Stomach (tissue), 9 donors: Measurements from ENCODE around the gene PLD3. TPM values are rescaled to one million over a fixed set of nuclear protein-coding genes. Genes with fewer than 3 reads are reported as not detected.

Experiments used
- DNase-seq, 2 donors: peaks; one replicate each; pipeline versions ENCODE4 v3.0.0 to v3.0.0-alpha.2; 2013 to 2019
- H3K27ac ChIP-seq, 5 donors: fragments of 200-600 bp in 4 of 5; sonication (generic) in 4 of 5; one replicate each; pipeline ENCODE4 v1.5.1; 2013 to 2019; ENCODE audit warnings: mild to moderate bottlenecking in 1 of 5, moderate library complexity in 1 of 5
- H3K27me3 ChIP-seq, 3 donors: fragments of 200-600 bp; sonication (generic); one replicate each; pipeline ENCODE4 v1.5.1; 2017 to 2019; ENCODE audit warnings: mixed run types in 1 of 3
- H3K36me3 ChIP-seq, 4 donors: fragments of 200-600 bp; sonication (generic); 1 replicate in 3 of 4; 2 replicates in 1 of 4; pipeline ENCODE4 v1.5.1; 2016 to 2019
- H3K4me1 ChIP-seq, 4 donors: fragments of 200-600 bp; sonication (generic); one replicate each; pipeline ENCODE4 v1.5.1; 2016 to 2019
- H3K4me3 ChIP-seq, 4 donors: fragments of 200-600 bp; sonication (generic) in 3 of 4; one replicate each; pipeline ENCODE4 v1.5.1; 2016 to 2019; ENCODE audit warnings: mild to moderate bottlenecking in 1 of 4
- H3K9me3 ChIP-seq, 4 donors: fragments of 200-600 bp; sonication (generic); one replicate each; pipeline ENCODE4 v1.5.1; 2016 to 2019
- EP300 ChIP-seq: sonication (generic); formaldehyde crosslinking; IDR thresholded peaks from one replicate; pipeline ENCODE4 v1.6.1; 2017; ENCODE audit warnings: antibody characterized with exemption
- POLR2A ChIP-seq, 4 donors: fragments of 450-650 bp; IDR thresholded peaks; one replicate each; pipeline ENCODE4 v1.6.1; 2016; ENCODE audit warnings: antibody characterized with exemption in 4 of 4, control low read depth in 2 of 4, mild to moderate bottlenecking in 1 of 4, moderate library complexity in 1 of 4
- POLR2AphosphoS5 ChIP-seq, 3 donors: sonication (generic); formaldehyde crosslinking; IDR thresholded peaks; one replicate each; pipeline ENCODE4 v1.6.1; 2016; ENCODE audit warnings: antibody characterized with exemption in 3 of 3
- WGBS, 5 donors: extraction: QIAGEN DNeasy Blood & Tissue Kit in 3 of 5; methylation state at CpG; one replicate each; pipeline versions ENCODE4 v1.1.5 to v1.1.7; 2013 to 2018; 5-methylcytosine and 5-hydroxymethylcytosine counted together
- intact Hi-C: fragments of 100-400 bp; cut with DNase I; formaldehyde crosslinking; loops from one replicate; pipeline ENCODE4 v1.15.1; 2023; ENCODE audit warnings: low total_unique reads
- polyA plus RNA-seq, 3 donors: library from polyadenylated mRNA; stranded (reverse); fragments of 200-250 nt; gene quantifications; one replicate each; pipeline ENCODE4 v1.2.3, GENCODE V29; 2013
- total RNA-seq, 5 donors: library from RNA; depleted of rRNA; stranded (reverse); fragments of >200 nt; gene quantifications; one replicate each; pipeline versions ENCODE4 v1.1.0 to v1.2.3, GENCODE V29; 2014 to 2016
- TF ChIP-seq, protein P1 (sequence below), 7 experiments: fragments of 450-650 bp in 4 of 7; fragments of 200-600 bp in 3 of 7; sonication (generic) in 3 of 7; IDR thresholded peaks; one replicate each; pipeline ENCODE4 v1.5.1; 2016 to 2019; ENCODE audit warnings: antibody characterized with exemption in 7 of 7, control low read depth in 2 of 7, mild to moderate bottlenecking in 1 of 7
- donor health status: healthy with polysubstance abuse.
- donor health status: Bipolar disorder and iron deficiency.
- donor health status: healthy.

Gene PLD3
- total and polyA plus RNA-seq, 8 donors: 58.8 to 273 (median 145) TPM

DNA sequence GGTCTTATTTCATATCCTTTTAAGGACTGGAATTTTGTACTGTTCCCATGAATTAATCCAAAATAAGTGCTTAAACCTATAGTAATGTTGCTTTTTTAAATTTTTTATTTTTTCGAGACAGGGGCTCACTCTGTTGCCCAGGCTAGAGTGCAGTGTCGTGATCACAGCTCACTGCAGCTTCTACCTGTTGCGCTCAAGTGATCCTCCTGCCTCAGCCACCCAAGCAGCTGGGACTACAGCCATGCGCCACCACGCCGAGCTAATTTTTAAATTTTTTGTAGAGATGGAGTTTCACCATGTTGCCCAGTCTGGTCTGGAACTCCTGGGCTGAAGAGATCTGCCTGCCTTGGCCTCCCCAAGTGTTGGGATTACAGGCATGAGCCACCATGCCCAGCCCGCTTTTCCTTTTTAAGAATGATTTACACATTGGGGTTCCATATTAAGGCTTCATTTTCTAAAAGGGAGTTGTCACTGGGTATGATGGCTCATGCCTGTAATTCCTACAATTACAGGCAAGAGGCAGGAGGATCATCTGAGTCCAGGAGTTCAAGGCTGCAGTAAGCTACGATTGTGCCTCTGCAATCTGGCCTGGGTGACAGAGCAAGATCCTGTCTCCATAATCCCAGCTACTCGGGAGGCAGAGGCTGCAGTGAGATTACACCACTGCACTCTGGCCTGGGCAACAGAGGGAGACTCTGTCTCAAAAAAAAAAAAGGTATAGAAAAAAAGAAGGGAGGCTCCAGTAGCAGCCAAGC, 35.1 kb upstream of the PLD3 start:
- Histone ChIP-seq H3K36me3 (peaks cover 0 to 23% (median 22%) of the 10 kb centered on the region in 4 donors), H3K9me3 (no peaks in the 10 kb centered on the region), H3K27ac (no peak overlapping the region), H3K27me3 (no peaks in the 10 kb centered on the region), H3K4me1 (peaks cover 0 to 4% (median 0%) of the 10 kb centered on the region in 4 donors), H3K4me3 (no peak overlapping the region)
- TF ChIP-seq, protein P1, sequence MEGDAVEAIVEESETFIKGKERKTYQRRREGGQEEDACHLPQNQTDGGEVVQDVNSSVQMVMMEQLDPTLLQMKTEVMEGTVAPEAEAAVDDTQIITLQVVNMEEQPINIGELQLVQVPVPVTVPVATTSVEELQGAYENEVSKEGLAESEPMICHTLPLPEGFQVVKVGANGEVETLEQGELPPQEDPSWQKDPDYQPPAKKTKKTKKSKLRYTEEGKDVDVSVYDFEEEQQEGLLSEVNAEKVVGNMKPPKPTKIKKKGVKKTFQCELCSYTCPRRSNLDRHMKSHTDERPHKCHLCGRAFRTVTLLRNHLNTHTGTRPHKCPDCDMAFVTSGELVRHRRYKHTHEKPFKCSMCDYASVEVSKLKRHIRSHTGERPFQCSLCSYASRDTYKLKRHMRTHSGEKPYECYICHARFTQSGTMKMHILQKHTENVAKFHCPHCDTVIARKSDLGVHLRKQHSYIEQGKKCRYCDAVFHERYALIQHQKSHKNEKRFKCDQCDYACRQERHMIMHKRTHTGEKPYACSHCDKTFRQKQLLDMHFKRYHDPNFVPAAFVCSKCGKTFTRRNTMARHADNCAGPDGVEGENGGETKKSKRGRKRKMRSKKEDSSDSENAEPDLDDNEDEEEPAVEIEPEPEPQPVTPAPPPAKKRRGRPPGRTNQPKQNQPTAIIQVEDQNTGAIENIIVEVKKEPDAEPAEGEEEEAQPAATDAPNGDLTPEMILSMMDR (IDR thresholded peaks at IDR 0.05): no peak
- TF ChIP-seq POLR2A (IDR thresholded peaks at IDR 0.05): no peak
- no peak for TF ChIP-seq POLR2AphosphoS5 (IDR thresholded peaks at IDR 0.05)
- TF ChIP-seq EP300: no peak
- WGBS, 5 donors: 88 to 96% (median 94%) methylated on average over 9 of the region's 9 CpGs
- no peak for DNase-seq
- intact Hi-C loops: no loop called here

DNA sequence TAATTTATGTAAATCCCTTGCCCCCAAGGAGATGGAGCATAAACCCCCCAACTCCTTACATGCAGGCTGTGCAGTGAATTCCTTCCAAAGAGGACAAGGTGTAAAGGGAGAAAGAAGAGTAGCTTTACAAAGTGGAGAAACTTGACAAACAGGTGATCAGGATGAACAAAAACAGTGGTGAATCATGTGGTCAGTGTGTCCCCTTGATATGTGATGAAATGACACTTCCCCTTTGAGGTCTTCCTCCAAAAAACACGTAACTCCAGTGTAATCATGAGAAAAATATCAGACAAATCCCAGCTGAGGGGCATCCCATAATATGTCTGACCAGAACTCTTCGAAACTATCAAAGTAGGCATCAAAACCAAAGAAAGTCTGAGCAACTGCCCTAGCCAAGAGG, 33.8 kb upstream of the PLD3 start:
- Histone ChIP-seq H3K36me3 (peaks cover 0 to 34% (median 28%) of the 10 kb centered on the region in 4 donors), H3K27ac (no peak overlapping the region), H3K27me3 (no peaks in the 10 kb centered on the region), H3K9me3 (no peaks in the 10 kb centered on the region), H3K4me1 (peaks cover 0 to 4% (median 0%) of the 10 kb centered on the region in 4 donors), H3K4me3 (no peak overlapping the region)
- WGBS, 5 donors: 70 to 83% (median 75%) methylated on average over 2 of the region's 2 CpGs
- intact Hi-C loops: no loop called here
- TF ChIP-seq POLR2AphosphoS5 (IDR thresholded peaks at IDR 0.05) (no peak), POLR2A (IDR thresholded peaks at IDR 0.05) (no peak), EP300 (no peak)
- TF ChIP-seq, protein P1 (IDR thresholded peaks at IDR 0.05): no peak
- no peak for DNase-seq

DNA sequence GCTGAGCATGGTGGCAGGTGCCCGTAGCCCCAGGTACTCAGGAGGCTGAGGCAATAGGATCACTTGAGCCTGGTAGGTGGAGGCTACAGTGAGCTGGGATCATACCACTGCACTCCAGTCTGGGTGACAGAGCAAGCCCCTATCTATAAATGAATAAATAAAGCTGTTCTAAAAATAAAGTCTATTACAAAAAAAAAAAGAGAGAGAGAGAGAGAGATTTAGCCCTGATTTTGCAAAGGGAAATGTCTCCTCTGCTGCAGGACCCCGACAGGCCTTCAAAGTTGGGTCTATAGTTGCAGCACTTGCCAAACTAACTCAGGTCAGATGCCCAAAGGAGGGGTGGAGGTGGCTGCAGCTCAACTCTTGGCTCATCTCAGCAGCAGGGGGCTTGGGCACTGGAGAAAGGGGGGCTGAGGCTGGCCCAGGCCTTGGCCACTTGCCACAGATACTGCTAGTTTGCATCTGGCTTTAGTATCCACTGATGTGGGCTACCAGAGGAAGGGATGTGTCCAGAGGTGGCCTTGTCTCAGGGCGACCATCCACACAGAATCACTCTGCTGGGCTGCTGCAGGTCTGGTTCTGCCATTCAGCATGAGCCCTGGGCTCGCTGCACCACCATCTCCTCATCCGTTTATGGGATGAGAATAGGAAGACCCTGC, 32.6 kb upstream of the PLD3 start:
- intact Hi-C loops: no loop called here
- DNase-seq: no peak
- Histone ChIP-seq H3K4me1 (peaks cover 0 to 4% (median 0%) of the 10 kb centered on the region in 4 donors), H3K36me3 (peaks cover 4 to 47% (median 39%) of the 10 kb centered on the region in 4 donors), H3K4me3 (no peak overlapping the region), H3K27me3 (no peaks in the 10 kb centered on the region), H3K27ac (no peak overlapping the region), H3K9me3 (no peaks in the 10 kb centered on the region)
- TF ChIP-seq EP300: no peak
- no peak for TF ChIP-seq POLR2A (IDR thresholded peaks at IDR 0.05)
- TF ChIP-seq POLR2AphosphoS5 (IDR thresholded peaks at IDR 0.05): no peak
- 82 to 90% (median 87%) methylated on average over 4 to 5 of the region's 5 CpGs for WGBS, 5 donors

DNA sequence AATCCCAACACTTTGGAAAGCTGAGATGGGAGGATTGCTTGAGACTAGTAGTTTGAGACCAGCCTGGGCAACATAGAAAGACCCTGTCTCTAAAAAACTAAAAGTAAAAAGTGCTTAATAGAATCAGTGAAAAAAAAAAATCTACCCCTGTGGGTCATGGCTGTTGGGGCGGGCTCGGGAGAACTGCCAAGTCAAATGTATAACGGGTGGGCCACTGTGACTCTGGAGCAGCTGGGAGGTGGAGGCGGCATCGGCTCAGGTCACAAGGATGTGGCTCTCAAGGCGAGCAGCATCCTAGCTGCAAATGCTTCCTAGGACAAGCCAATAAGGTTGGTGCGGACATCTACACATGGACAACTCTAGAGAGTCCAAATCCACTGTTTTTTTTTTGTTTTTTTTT, 31.2 kb upstream of the PLD3 start:
- 78 to 89% (median 84%) methylated on average over 7 of the region's 7 CpGs for WGBS, 5 donors
- intact Hi-C loops: no loop called here

More for the DNA sequence above, 31.2 kb upstream of the PLD3 start:
- no peaks in the 10 kb centered on the region for H3K9me3 ChIP-seq
- no peaks in the 10 kb centered on the region for H3K27me3 ChIP-seq
- TF ChIP-seq POLR2A (IDR thresholded peaks at IDR 0.05) (no peak), POLR2AphosphoS5 (IDR thresholded peaks at IDR 0.05) (no peak), EP300 (no peak)
- TF ChIP-seq, protein P1 (IDR thresholded peaks at IDR 0.05): no peak
- H3K4me1 ChIP-seq: peaks cover 0 to 4% (median 0%) of the 10 kb centered on the region in 4 donors
- no peak overlapping the region for H3K4me3 ChIP-seq
- no peak overlapping the region for H3K27ac ChIP-seq
- DNase-seq: no peak
- peaks cover 18 to 61% (median 53%) of the 10 kb centered on the region in 4 donors for H3K36me3 ChIP-seq
